B cell (primary cell): ENCODE results near the gene ALPK3. TPM values are rescaled to one million over a fixed set of nuclear protein-coding genes. Genes with fewer than 3 reads are reported as not detected.

Experiments used
- ATAC-seq: fragments of 200-7000 bp; cut with Tn5 transposase; one replicate; pipeline ENCODE4 v1.10.0; 2021; ENCODE audit warnings: low read depth, mild to moderate bottlenecking, moderate number of reproducible peaks, moderate library complexity
- CTCF ChIA-PET: fragments of 350-600 bp; sonication (Branson Sonifier 250); formaldehyde crosslinking; loops from one replicate; lab custom pipeline; 2021; ENCODE audit warnings: antibody characterized with exemption, inconsistent platforms; lab: Charles Lee
- POLR2A ChIA-PET: fragments of 350-600 bp; sonication (Branson Sonifier 250); formaldehyde crosslinking; loops from one replicate; lab custom pipeline; 2021; ENCODE audit warnings: antibody characterized with exemption; lab: Charles Lee
- DNase-seq: peaks from one replicate; pipeline ENCODE4 v3.0.0; 2013
- H2AFZ ChIP-seq: 2 replicates; pipeline ENCODE4 v1.6.1; 2012; ENCODE audit warnings: mild to moderate bottlenecking, low read depth, low read length; ENCODE audit not compliant: insufficient read depth, poor library complexity, severe bottlenecking
- H3K27ac ChIP-seq, 2 donors: 1 replicate in 1 of 2; 2 replicates in 1 of 2; pipeline ENCODE4 v1.5.1; 2012 to 2013; ENCODE audit warnings: low read length in 2 of 2, mild to moderate bottlenecking in 2 of 2, moderate library complexity in 1 of 2
- H3K27me3 ChIP-seq, 4 experiments: fragments of 200-600 bp in 1 of 4; sonication (generic) in 1 of 4; replicated peaks in 1 of 4; 1 replicate in 2 of 4; 2 replicates in 2 of 4; pipeline versions ENCODE4 v1.6.1 to v1.7.0; 2013 to 2016; ENCODE audit warnings: low read length in 3 of 4, mild to moderate bottlenecking in 2 of 4, mixed read lengths in 1 of 4, moderate library complexity in 1 of 4; ENCODE audit not compliant: insufficient read depth in 4 of 4, control insufficient read depth in 3 of 4; ENCODE audit errors: control extremely low read depth in 1 of 4
- H3K36me3 ChIP-seq, 2 experiments: replicated peaks in 1 of 2; 1 replicate in 1 of 2; 2 replicates in 1 of 2; pipeline versions ENCODE4 v1.6.1 to v1.7.1; 2013; ENCODE audit warnings: low read length in 1 of 2; ENCODE audit not compliant: insufficient read depth in 2 of 2, control insufficient read depth in 1 of 2; ENCODE audit errors: control extremely low read depth in 1 of 2, extremely low read depth in 1 of 2
- H3K4me1 ChIP-seq, 2 donors: fragments of 200-600 bp in 1 of 2; sonication (generic) in 1 of 2; 1 replicate in 1 of 2; 2 replicates in 1 of 2; pipeline versions ENCODE4 v1.5.1 to v1.6.1; 2013 to 2017; ENCODE audit warnings: low read length in 2 of 2; ENCODE audit not compliant: control insufficient read depth in 2 of 2, insufficient read depth in 2 of 2
- H3K4me2 ChIP-seq: replicated peaks from 2 replicates; pipeline ENCODE3; 2012; ENCODE audit warnings: mild to moderate bottlenecking, low read depth, low read length; ENCODE audit not compliant: poor library complexity, severe bottlenecking
- H3K4me3 ChIP-seq, 5 experiments: fragments of 200-600 bp in 1 of 5; sonication (generic) in 1 of 5; 1 replicate in 3 of 5; 2 replicates in 2 of 5; pipeline versions ENCODE4 v1.5.1 to v1.7.0; 2011 to 2016; ENCODE audit warnings: low read length in 4 of 5, mild to moderate bottlenecking in 4 of 5, low read depth in 2 of 5, control low read depth in 1 of 5, moderate library complexity in 1 of 5; ENCODE audit not compliant: insufficient read depth in 1 of 5; ENCODE audit errors: control extremely low read depth in 1 of 5, extremely low read depth in 1 of 5
- H3K79me2 ChIP-seq: fragments of 200-600 bp; sonication (generic); one replicate; pipeline ENCODE4 v1.6.0; 2016; ENCODE audit warnings: low read length; ENCODE audit not compliant: control insufficient read depth, insufficient read depth
- H3K9ac ChIP-seq: fragments of 200-600 bp; sonication (generic); 2 replicates; pipeline ENCODE4 v1.6.1; 2017; ENCODE audit warnings: mild to moderate bottlenecking, low read length, moderate library complexity
- H3K9me3 ChIP-seq, 3 donors: one replicate each; pipeline versions ENCODE4 v1.6.1 to v1.7.1; 2013; ENCODE audit warnings: low read length in 2 of 3; ENCODE audit not compliant: control insufficient read depth in 2 of 3, insufficient read depth in 1 of 3; ENCODE audit errors: control extremely low read depth in 1 of 3
- H4K20me1 ChIP-seq: 2 replicates; pipeline ENCODE4 v1.6.0; 2012; ENCODE audit warnings: mild to moderate bottlenecking, low read length; ENCODE audit not compliant: insufficient read depth, control insufficient read depth, poor library complexity, severe bottlenecking
- H3K27ac Mint-ChIP-seq: one replicate; pipeline ENCODE4 v1.8.0; 2021; ENCODE audit warnings: mixed read lengths
- H3K27me3 Mint-ChIP-seq: one replicate; pipeline ENCODE4 v1.8.0; 2021; ENCODE audit warnings: mixed read lengths
- H3K4me1 Mint-ChIP-seq: one replicate; pipeline ENCODE4 v1.8.0; 2021; ENCODE audit warnings: mixed read lengths
- H3K4me3 Mint-ChIP-seq: one replicate; pipeline ENCODE4 v1.8.0; 2021; ENCODE audit warnings: mixed read lengths
- H3K9me3 Mint-ChIP-seq: one replicate; pipeline ENCODE4 v1.8.0; 2022; ENCODE audit warnings: mixed read lengths; ENCODE audit not compliant: insufficient read depth
- CTCF ChIP-seq: fragments of 200-600 bp; IDR thresholded peaks from one replicate; pipeline ENCODE4 v1.8.0; 2022; ENCODE audit warnings: antibody characterized with exemption, mild to moderate bottlenecking
- EZH2 ChIP-seq: IDR thresholded peaks from 2 replicates; pipeline ENCODE4 v1.6.1; 2012; ENCODE audit warnings: borderline replicate concordance, low read depth, mild to moderate bottlenecking, moderate library complexity, low read length; ENCODE audit not compliant: insufficient read depth, poor library complexity, severe bottlenecking
- WGBS: methylation state at CpG from one replicate; pipeline ENCODE4 v1.1.5; 2013; ENCODE audit warnings: missing lambda C conversion rate; ENCODE audit not compliant: insufficient coverage; 5-methylcytosine and 5-hydroxymethylcytosine counted together
- intact Hi-C: fragments of 100-400 bp; cut with micrococcal nuclease; formaldehyde crosslinking; loops from one replicate; pipeline ENCODE4 v1.10.0; 2022
- polyA plus RNA-seq: library from polyadenylated mRNA; depleted of rRNA; stranded (reverse); fragments of >200 nt; gene quantifications from 2 replicates; pipeline ENCODE4 v1.2.3, GENCODE V29; 2012
- total RNA-seq, 2 donors: library from RNA; stranded (reverse); fragments of 120-200 nt in 1 of 2; gene quantifications; 1 replicate in 1 of 2; 2 replicates in 1 of 2; pipeline versions ENCODE4 v1.2.3 to v1.2.4, GENCODE V29; 2013 to 2022

ALPK3 gene
- total and polyA plus RNA-seq, 2 donors (not counting 1 experiment from before 2014, with no cell fraction given): 0.07 to 0.15 TPM

- Histone ChIP-seq H3K9me3 (no peaks in the 10 kb centered on the region), H3K36me3 (peaks cover 0 to 33% of the 10 kb centered on the region in 2 experiments), H3K9ac (no peak overlapping the region), H3K79me2 (peaks cover 95% of the 10 kb centered on the region), H3K27me3 (no peaks in the 10 kb centered on the region), H3K4me3 (no peak overlapping the region), H3K4me1 (peaks cover 8 to 11% of the 10 kb centered on the region in 2 donors), H2AFZ (no peak overlapping the region), H3K27ac (no peak overlapping the region), H3K4me2 (no peak overlapping the region), H4K20me1 (peaks cover 85% of the 10 kb centered on the region)
- Mint-ChIP-seq H3K27ac (peak overlapping the region; percentile 46), H3K4me3 (no peak overlapping the region), H3K27me3 (no peaks in the 10 kb centered on the region), H3K4me1 (peaks cover 39% of the 10 kb centered on the region), H3K9me3 (no peaks in the 10 kb centered on the region)
- ATAC-seq (no peak), DNase-seq (no peak)
- ChIA-PET CTCF (no interaction called here), POLR2A (no interaction called here)
- intact Hi-C loops: no loop called here
- TF ChIP-seq CTCF: no peak
- TF ChIP-seq EZH2: no peak
- WGBS: 93% methylated on average over 1 of the region's 1 CpG
Measured at GRCh38 chr15:84775867-84776449, 41.2 kb upstream of the ALPK3 start.

- ATAC-seq (no peak), DNase-seq (no peak)
- CTCF ChIA-PET: interaction anchor here (0.6 kb wide), 1 partner anchor 149 kb away, joined by 4 read pairs; no protein-coding TSS in a partner anchor
- peaks cover 94% of the 10 kb centered on the region for H3K79me2 ChIP-seq
- no peaks in the 10 kb centered on the region for H3K9me3 ChIP-seq
- TF ChIP-seq CTCF: no peak
- no peak for TF ChIP-seq EZH2
- Mint-ChIP-seq H3K4me1 (peaks cover 28% of the 10 kb centered on the region), H3K9me3 (no peaks in the 10 kb centered on the region), H3K4me3 (no peak overlapping the region), H3K27ac (no peak overlapping the region), H3K27me3 (no peaks in the 10 kb centered on the region)
- no peak overlapping the region for H3K4me2 ChIP-seq
- no peak overlapping the region for H3K9ac ChIP-seq
- POLR2A ChIA-PET: interaction anchor here (0.6 kb wide), 1 partner anchor 120 kb away, joined by 5 read pairs; no protein-coding TSS in a partner anchor
- H3K27ac ChIP-seq: no peak overlapping the region
- no peaks in the 10 kb centered on the region for H3K27me3 ChIP-seq
- peaks cover 8% of the 10 kb centered on the region in 2 donors for H3K4me1 ChIP-seq
- H2AFZ ChIP-seq: no peak overlapping the region
- peaks cover 0 to 46% of the 10 kb centered on the region in 2 experiments for H3K36me3 ChIP-seq
- intact Hi-C loops: no loop called here
- H4K20me1 ChIP-seq: peaks cover 88% of the 10 kb centered on the region
- 93% methylated on average over 12 of the region's 13 CpGs for WGBS
- no peak overlapping the region for H3K4me3 ChIP-seq
Measured at GRCh38 chr15:84778194-84778593, 39.0 kb upstream of the ALPK3 start.
